Activated T-cell treated with anti-CD3 and anti-CD28 coated beads for 1 hour (primary cell): Measurements from ENCODE around the gene MAP7.
"Not testable (repeated sequence)": the region's sequence is repeated elsewhere in the genome, so short reads cannot be mapped to it uniquely, and the experiment has no call there.

ENCODE experiments used
- DNase-seq: peaks from one replicate; pipeline ENCODE4 v3.0.0-alpha.2; 2020; ENCODE audit warnings: low read depth

The MAP7 gene

DNA sequence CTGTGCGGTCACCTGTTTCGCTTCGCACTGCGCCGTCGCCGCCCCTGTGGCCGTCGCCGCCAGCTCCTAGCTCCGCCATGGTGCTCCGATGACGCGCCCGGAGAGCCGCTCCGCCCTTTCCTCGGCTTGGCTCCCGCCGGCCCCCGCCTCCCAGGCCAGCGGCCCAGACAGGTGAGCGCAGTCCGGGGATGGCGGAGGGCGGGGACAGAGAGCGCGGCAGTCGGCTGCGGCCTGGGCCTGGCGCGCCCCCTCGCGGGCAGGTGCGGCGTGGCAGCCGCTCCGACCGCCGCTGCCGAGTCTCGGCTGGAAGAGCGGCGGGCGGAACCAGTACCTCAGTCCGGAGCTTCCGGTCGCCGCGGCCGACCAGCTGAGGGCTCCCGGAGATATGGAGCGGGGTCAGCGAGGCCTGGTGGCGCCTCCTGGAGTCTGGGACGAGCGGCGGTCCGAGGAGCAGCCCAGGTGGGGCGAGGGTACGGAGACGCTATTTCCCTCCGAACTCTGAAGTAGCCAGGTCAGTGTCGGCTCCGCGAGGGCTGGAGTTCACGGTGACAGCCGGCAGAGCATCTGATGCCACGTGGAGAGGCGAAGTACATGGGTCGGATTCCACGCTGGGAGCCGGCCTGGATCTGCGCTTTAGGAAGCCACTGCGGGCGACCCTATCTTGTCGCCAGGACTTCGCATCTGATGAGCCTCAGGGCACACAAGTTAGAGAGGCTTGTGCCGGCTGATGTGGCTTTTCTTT, at the start of gene MAP7:
Gene MAP7 (minus strand): TSS at position 93 of the 742 bp plus-strand sequence. CDS start 14 bp downstream, at position 79.
- peak; percentile 44 for DNase-seq

DNA sequence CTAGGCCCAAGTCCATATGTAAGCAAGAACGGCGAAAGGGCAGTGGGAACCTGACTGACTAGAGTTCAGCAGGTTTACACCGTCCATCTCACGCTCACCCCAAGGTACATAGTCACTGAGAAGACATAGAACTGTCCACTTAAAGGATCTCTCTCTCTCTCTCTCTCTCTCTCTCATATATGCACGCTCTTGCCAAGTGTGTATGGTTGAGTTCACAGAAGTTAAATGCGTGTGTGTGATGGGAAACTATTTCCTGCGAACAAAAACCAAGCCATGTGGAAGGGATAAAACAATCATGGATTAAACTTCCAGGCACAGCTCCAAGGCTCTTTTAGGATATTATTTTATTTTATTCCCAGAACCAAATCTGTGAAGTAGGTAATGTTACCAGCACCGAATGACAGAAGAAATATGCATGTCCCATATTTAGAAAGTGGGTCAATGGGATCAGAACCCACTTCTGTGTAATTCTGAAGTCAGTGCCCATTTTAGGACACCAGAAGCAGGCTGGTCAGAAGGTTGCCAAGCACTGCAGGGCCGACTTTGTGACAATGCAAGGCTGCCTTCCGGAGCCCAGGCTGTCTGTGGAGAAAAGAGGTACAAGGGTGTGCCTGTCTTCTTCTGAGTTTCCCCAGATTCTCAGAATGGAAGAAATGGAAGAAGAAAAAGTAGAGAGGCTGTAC, 49.2 kb upstream of the MAP7 start:
- no peak for DNase-seq

DNA sequence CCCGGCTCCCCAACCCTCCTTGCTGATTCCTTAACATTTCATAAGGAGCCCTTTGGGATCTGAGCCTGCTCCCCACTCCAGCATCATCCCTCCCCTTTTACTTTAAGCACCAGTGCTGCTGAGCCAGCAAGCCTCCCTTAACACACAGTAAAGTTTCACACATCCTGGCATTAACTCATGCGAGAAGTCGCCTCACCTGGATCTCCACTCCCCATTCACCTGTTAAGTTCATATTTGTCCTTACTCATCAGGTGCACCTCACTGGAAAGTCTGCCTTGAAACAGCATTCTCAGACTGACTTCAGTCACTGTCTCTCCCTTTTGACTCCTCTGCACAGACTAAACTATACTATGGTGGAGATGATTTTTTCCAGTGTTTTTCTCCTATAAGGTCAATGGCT, 47.8 kb upstream of the MAP7 start:
- no peak for DNase-seq

DNA sequence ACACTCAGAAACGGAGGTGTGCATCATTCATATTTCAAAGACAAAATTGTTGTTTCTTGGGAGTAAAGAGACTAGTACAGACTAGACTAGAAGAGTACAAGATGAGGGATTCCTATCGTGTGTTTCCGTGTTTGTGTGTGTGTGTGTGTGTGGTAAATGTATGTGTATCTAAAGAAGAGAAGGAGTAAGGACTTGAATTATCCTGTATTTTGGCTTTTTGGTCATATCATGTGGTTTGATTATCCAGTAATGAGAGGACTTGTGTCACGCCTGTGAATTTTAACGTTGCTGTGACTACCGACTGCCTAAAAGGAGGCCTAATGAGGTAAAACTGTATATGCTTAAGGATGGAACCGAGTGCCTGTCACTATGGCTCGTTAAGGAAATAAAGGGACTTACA, 44.4 kb upstream of the MAP7 start:
- no peak for DNase-seq

DNA sequence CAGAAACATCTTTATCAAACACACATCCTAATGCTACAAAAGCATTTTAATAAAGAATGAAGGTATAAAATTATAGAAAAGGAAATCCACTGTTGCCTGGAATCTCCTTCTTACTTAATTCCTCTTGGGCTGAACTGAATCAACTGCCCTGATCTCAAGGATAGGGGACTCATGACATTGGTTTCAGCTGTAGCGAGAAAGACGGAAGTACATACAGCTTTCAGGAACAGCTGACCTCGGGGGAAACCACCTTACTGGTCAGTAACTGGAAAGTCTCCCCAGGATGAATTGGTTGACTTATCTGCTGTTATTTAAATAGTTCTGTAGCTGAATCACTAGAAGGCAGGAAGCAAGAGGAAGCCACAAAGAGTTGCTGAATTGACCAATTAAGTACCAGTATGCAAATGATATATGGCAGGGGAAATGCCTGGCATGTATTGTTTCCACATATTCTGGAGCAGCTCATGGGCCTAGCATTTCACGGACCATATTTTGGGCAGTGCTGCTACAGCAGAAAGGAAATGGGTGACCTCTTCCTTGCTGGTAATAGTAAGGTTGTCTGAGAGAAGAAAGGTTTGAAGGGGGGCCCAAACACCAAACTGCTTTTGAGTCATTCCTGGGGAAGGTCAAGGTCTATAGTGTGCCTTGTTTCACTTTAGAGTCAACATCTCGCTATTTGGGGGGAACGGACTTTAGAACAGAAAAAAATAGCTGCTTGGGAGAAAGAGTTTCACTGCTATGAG, 43.7 kb upstream of the MAP7 start:
- DNase-seq = no peak

DNA sequence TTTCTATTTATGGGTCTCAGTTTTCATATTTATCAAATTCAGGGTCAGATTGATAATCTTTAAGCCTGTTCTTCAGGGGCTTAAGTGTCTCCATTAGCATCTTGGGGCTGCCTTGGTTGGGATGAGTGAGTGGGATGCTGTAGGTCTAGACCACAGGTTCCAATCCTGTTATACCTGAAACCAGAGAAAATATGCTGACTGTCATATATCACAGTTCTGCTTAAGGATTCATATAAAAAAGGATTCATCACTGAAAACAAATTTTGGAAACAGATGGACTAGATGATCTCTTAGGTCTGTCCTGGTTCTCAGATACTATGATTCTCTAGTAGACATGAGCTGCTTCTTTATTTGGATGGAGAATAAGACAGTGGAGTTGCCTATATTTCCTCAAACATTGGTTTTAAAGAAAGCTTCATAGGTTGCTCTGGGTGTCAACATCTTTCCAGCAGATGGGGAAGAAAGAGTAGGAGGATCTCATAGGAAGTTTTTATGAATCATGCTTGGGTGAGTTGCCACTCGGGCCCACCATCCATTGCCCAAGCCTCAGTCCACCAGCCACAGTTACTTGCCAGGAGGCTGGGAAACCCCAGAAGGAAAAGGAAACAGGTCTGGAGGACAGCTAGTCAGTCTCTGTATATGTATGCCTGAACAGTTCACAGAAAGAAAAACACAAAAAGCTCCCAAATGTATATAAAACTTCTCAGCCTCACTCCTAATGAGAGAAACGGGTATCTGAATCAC, 42.9 kb upstream of the MAP7 start:
- DNase-seq = no peak

DNA sequence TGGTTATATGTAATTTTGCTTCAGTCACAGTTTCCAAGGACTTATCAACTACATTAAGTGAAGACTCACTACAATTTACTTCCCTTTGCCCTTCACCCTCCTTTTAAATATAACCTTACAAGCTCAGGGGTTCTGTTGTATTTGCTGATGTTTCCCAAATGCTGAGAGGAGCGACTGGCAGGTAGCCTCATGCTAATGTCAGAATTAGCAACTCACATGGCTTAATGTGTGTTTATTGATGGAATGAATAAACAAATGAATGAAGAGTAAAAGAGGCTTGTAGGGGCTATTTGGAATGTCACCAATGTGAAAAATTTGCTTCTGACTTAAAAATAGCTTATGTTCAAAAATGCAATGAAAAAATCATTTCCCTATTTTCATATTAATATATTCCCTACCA, 41.4 kb upstream of the MAP7 start:
- DNase-seq = no peak

DNA sequence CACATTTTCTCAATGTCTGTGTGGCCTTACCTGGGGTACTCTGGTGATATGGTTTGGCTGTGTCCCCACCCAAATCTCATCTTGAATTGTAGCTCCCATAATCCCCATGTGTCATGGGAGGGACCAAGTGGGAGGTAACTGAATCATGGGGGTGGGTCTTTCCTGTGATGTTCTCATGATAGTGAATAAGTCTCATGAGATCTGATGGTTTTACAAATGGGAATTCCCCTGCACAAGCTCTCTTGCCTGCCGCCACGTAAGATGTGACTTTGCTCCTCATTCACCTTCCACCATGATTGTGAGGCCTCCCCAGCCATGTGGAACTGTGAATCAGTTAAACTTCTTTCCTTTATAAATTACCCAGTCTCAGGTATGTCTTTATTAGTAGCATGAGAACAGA, 40.6 kb upstream of the MAP7 start:
- DNase-seq = not testable (repeated sequence)

DNA sequence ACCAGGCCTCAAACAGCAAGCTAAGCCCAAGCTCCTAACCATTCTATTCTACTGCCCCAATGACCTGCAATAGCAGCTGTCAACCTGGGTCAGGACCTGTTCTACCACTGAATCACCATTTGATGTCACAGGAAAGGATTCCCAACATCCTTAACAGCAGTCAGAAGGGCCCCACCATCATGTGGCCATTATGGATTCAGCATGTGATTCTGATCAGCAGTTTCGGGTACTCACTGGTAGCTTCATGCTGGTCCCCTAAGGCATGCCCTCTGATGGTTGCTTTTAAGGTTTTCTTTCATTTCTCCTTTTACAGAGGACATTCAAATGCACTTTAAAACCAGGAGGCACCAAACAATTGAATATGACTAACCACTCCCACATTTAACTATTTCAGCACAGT, 37.3 kb upstream of the MAP7 start:
- DNase-seq = no peak

DNA sequence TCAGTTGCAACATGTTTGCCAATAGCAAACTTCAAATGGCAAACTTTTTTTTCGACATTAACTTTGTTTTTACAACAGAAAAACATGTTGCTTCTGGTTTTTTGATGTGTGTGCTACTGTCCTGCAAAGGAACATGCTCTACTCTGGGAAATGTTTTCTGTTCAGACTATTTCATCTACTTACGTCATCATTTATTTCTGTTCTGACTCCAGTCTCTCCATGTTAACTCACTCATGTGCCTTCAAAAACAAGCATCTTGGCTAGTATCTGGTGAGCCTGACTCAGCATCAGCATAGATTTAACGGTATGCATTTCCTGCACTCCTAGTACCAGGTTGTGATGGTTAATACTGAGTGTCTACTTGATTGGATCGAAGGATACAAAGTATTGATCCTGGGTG, 36.1 kb upstream of the MAP7 start:
- DNase-seq = no peak

DNA sequence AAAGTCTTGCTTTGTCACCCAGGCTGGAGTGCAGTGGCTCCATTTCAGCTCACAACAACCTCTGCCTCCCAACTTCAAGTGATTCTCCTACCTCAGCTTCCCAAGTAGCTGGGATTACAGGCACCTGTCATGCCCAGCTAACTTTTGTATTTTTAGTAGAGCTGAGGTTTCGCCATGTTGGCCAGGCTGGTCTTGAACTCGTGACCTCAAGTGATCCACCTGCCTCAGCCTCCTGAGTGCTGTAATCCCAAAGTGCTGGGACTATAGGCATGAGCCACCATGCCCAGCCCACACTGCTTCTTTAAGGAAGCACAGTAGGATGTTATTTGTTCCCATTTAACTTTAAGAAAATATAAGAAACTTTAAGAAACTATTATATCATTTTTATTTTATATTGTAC, 35.3 kb upstream of the MAP7 start:
- not testable (repeated sequence) for DNase-seq

DNA sequence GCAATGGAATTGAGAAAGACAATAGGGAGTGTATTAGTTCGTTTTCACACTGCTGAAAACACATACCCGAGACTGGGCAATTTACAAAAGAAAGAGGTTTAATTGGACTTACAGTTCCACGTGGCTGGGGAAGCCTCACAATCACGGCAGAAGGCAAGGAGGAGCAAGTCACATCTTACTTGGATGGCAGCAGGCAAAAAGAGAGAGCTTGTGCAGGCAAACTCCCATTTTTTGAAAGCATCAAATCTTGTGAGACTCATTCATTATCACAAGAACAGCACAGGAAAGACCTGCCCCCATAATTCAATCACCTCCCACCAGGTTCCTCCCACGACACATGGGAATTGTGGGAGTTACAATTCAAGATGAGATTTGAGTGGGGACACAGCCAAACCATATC, 34.1 kb upstream of the MAP7 start:
- DNase-seq = not testable (repeated sequence)

DNA sequence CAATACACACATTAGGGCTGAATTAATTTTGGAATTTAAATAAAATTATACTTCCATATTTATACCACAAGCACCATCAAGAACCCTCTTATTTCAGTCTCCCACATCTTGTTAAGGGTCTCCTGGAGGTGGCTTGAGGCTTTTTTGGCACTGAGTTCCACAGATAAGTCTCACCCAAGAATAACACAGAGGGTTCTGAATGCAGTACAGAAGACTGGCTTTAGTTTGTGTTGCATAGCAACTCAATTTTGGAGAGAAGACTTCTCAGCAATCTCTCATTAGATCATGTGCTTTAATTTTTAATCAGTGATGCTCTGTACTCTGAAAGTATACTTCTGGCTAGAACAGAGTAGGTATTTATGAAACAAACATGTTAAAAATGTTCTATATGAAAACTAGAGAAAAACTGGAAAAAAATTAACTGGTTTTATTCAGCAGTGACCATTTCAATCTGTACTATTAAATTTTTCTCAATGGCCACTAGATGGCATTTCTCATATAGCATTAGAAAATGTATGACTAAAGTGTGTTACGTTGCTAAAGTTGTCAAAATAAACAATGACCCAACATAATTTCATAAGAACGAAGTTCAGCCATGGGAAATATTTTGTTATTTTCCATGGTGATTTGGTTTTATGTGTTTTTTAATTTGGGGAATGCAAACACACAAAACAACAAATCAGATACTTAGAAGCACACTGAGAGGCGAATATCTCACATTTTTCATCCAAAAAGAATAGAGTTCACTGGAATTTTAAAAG, 32.7 kb upstream of the MAP7 start:
- DNase-seq = no peak

DNA sequence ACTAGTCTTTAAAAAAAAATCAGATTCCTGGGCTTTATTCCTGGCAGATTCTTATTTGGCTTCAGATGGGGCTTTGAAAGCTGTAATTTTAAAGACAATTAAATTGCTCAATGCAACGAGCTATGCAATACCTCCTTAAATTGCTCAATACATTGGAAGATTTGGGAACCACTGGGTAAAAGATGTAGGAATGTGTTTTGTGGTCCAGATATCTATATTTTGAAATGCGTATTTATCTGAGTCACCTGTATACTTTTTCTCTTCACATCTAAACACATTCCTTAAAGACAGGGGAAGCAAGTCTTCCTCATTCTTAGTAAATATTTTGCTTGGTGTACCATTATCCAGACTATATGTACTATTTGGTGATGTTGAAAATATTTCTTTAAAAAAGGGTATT, 29.6 kb upstream of the MAP7 start:
- no peak for DNase-seq

DNA sequence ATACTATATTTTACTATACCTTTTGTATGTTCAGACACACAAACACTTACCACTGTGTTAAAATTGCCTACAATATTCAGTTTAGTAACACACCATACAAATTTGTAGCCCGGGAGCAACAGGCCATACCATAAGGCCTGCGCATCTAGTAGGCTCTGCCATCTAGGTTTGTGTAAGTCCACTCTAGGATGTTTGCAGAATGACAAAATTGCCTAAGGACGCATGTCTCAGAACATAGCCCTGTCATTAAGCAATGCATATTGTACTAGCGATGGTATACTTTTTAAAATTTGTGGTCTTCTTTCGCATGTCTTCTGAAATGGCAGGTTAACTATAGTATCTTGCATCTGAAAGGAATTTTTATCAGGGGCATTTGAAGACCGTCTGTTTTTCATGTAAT, 26.6 kb upstream of the MAP7 start:
- no peak for DNase-seq

DNA sequence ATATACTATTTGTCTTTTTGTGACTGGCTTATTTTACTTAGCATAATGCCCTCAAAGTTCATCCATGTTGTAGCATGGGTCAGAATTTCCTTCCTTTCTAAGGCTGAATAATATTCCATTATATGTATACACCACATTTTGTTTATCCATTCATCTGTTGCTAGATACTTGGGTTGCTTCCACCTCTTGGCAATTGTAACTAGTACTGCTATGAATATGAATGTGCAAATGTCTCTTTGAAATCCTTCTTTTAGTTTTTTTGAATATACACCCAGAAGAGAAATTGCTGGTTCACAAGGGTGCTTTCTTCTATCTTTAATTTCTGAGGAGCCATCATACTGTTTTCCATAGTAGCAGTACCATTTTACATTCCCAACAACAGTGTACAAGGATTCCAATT, 21.3 kb upstream of the MAP7 start:
- no peak for DNase-seq

DNA sequence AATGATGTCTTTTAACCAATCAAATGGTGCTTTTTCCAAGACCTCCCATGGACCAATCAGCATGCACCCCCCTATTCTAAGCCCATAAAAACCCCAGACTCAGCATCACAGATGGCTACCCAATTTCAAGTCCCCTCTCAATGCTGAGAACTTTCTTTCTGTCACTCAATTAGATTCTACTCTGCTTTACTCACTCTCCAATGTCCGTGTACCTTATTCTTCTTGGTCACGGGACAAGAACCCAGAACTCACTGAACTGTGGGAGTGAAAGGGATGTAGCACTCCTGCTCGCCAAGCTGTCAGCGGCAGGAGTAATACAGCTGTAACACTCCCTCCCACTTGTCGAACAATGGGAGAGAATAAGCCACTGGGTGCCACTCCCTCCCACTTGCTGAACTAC, 20.8 kb upstream of the MAP7 start:
- DNase-seq = no peak

DNA sequence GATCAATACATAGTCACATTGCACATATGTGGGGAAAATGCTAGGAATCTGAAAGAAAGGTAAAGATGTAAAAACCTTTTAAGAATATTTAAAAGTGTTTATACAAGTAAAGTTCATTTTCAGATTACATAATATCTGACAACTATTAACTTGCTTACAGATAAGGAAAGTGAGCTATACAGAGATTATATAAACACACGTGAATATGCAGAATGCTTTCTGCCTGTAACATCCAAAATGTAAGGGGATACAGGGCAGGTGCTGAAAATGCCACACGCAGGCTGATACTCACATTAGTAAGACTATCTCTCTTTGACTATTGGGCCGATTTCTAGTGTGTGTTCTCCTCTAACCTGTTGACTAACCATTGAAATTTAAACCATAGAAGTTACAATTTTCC, 17.9 kb upstream of the MAP7 start:
- no peak for DNase-seq

DNA sequence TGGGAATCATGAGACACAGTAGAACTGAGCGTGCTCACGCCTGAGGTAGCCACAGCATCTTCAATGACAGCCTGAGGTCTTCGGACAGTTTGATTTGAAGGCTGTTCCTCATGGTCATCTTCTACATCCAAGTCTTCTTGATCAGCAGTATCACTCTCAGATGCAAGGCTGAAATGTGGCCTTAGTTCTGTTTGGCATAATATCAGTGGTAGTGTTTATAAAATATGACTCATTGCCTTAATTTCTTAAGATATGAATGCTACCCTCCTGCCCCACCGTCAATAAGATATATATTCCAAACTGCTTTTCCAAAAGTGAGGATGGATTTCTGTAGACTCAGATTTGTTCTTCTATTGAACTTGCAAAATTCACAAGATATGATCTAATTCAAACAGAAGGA, 17.5 kb upstream of the MAP7 start:
- DNase-seq = no peak

DNA sequence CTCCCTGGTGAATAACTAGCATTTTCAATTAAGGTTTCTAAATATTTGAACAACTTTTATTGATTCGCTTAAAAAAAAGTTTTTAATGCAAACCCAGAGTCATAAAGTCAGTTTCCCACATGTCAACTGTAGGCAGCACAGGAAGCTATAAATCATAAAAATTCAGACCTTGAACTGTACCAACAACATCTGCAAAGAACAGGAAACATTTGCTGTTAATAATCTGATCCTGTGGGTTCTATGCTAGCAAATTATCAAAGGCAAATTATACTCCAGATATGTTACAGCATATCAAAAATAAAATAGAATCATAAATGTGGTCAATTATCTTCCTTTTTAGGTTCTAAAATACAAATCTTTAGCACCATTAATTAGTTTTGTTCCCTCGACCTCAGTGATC, 16.6 kb upstream of the MAP7 start:
- DNase-seq = no peak

DNA sequence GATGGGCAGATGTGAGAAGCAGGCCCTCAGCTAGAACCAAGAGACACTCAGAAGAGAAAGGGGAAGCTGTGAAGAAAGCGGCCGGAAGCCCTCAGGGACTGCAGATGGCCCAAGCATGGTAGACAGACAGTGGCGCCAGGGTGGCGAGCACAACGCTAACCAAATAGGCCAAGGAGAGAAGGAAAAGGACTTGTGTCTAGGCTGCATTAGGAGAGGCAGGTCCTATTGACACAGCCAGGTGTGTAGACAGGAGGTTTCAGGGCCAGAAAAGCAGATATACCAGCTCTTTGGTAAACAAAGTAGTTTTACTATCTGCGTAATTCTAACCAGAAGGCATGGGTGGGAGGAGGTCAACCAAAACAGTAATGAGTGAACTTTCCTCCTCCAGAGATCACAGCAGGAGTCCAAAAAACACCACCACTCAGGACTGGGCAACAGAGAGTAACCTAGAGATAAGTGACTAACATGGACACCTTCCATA, 15.8 kb upstream of the MAP7 start:
- no peak for DNase-seq

DNA sequence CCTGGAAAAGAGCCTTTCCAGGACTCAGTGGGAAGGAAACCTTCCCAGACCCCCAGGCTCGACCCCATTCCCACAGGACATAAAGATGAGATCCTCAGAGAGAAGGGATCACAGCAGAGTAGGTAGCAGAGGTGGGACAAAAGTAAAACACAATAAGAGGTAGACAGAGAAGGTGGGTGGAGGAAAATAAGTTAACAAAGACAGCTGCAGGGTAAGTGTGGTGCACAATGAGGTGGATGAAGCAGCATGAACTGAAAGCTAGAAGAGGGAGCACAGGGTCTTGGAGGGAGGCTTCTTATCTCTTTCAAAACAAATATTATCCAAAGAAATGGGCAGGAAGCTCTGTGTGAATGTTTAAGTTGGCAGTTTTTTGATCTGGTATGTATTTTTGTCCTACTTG, 14.0 kb upstream of the MAP7 start:
- no peak for DNase-seq
